SW480 (cell line): Measurements from ENCODE around the gene AMTN.
"Not testable (repeated sequence)": the region's sequence is repeated elsewhere in the genome, so short reads cannot be mapped to it uniquely, and the experiment has no call there.

ENCODE experiments used
- DNase-seq: peaks from one replicate; pipeline ENCODE4 v3.0.0-alpha.2; 2016; ENCODE audit warnings: low spot score

AMTN gene, protein sequence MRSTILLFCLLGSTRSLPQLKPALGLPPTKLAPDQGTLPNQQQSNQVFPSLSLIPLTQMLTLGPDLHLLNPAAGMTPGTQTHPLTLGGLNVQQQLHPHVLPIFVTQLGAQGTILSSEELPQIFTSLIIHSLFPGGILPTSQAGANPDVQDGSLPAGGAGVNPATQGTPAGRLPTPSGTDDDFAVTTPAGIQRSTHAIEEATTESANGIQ

DNA sequence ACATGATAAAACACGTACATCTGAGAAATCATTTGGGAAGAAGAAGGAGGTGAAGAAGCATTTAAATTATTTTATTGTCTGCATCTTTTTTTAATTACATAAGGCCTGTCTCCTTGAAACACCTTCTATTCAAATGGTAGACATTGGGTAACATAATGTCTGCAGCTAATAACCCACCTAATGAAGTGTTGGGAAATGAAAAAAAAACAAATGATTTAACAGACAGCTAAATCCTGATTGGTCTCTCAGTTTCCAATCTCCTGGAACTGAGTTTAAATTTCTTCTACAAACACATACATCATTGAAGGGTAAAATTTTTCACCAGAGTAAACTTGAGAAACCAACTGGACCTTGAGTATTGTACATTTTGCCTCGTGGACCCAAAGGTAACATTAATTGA, at the start of gene AMTN:
TSS of gene AMTN (plus strand) at position 301 of the 400 bp plus-strand sequence. CDS start 209 bp downstream, outside the sequence.
- no peak for DNase-seq

DNA sequence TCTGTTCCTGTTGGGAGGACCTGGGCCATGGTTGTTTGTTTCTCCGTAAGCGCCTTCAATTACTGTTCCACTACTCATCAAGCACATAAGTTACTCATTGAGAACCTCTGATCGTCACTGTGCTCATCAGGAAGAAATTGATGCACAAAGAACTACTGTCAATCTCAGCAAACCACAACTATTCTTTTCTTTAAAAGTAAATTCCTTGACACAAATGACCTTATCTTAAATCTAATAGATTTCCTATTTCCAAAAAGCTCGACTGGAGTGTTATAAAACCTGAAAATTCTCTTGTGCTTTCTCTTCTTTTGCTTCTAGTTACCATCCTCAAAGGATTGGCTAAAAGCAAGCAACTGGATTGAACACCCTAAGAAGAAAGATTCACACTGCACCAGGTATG, 46.5 kb upstream of the AMTN start, which contains the start of gene MUC7:
TSS of gene MUC7 (plus strand) at position 301 of the 400 bp plus-strand sequence. CDS start 1,825 bp downstream, outside the sequence.
- DNase-seq: no peak

DNA sequence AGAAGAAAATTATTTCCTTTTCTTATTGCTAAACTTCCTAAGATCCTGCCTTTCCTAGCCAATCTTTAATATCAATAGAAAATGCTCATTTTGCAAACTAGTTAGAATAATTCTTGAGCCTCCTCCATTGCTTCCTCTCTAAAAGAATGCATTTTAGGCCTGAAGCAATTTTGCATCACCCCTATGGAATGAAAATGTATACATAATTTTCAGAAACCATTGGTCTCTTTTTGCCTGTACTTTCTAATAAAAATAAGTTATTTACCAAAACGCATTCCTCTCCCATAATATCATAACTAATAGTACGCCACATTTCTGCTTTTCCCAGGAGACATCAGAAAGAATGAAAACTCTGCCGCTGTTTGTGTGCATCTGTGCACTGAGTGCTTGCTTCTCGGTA, 44.7 kb upstream of the AMTN start:
- DNase-seq: no peak

GRCh38 chr4:70488748-70489147, 29.6 kb upstream of the AMTN start:
- DNase-seq: no peak

GRCh38 chr4:70496231-70496630, 22.1 kb upstream of the AMTN start:
- no peak for DNase-seq

- DNase-seq: not testable (repeated sequence)
These were observed 16.5 kb upstream of the AMTN start for GRCh38 chr4:70501838-70502237.

- no peak for DNase-seq
These were observed 13.6 kb upstream of the AMTN start for GRCh38 chr4:70504733-70505132.

GRCh38 chr4:70505151-70505748, 13.1 kb upstream of the AMTN start:
- peak; percentile 12 for DNase-seq

- no peak for DNase-seq
These were observed 9.6 kb upstream of the AMTN start for GRCh38 chr4:70508801-70509200.

DNA sequence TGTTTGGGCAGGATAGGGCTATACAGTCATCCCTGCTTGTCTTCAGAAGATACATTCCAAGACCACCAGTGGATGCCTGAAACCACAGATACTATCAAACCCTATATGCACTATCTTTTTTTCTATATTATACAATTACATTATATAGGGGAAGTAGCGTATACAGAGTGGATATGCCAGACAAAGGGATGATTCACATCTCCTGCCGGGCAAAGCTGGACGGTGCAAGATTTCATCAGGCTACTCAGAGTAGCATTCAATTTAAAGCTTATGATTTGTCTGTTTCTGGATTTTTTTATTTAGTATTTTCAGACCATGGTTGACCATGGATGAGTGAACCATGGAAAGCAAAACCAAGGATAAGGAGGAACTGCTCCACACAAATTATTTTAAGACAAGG, 7.0 kb upstream of the AMTN start:
- DNase-seq: no peak

DNA sequence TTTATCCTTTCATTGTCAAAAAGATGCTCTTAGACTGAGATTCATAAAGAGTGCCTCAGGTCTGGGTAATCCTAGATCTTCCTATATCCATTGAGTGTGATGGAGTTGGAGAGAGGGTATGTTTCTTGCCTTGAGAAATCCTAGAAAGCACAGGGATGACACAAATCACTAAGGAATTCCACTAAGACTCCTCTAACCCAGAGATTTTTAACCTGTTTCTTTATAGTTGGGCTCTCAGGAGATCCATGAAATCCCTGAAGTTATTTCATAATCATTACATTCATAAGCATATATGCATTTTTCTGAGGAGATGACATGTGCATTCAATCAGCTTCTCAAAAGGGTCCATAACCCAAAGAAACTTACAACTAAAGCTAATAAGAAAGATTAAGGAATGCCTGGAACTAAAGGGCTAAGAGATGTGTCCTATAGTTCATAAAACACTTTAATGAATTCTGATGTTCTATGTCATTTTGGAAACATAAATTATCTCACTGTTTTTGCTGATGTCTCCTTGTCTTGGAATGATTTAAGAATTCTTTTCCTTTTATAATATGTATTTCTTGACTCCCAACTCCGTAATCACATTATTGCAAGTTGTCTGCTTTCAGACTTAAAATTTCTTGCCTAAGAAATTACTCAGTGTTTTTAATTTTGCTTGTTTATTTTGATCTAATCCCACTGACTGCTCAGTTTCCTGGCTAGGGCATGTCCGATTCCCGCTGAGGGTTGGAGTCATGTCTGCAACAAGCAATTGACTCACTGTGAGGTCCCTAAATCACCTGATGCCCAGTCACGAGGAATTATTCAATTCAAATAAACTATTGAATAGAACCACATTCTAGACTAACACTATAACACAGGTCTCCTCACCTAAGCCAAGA, 2.8 kb upstream of the AMTN start:
- DNase-seq: no peak

DNA sequence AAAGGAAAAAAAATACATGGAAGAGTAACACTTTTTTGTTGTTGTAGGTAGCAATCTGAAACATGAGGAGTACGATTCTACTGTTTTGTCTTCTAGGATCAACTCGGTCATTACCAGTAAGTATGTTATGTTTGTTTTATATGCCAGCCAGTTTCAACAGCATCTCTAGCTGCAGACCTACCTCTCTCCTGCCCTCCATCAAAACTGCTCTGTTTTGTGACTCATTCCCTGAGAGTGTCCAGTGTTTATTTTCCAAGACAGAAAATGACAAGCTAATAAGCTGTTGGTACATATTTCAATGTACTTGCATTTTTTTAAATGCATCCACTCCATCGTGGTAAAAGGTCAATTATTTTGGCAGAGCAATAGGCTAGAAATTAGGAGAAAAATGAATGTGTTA, 347 bp downstream of the AMTN start:
- DNase-seq: no peak

DNA sequence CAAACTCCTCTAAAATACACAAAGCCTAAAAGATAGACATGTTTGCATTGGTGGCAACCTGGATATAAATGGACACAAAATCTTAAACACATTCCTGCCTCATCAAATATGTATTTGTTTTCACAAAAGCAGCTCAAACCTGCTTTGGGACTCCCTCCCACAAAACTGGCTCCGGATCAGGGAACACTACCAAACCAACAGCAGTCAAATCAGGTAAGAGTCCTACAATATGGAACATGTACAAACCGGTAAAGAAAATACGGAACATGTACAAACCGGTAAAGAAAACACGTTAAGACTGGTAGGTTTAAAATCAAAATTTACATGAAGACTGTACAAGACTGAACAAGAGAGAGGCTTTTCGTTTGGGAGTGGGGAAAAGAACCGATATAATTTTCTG, 4.3 kb downstream of the AMTN start:
- no peak for DNase-seq

DNA sequence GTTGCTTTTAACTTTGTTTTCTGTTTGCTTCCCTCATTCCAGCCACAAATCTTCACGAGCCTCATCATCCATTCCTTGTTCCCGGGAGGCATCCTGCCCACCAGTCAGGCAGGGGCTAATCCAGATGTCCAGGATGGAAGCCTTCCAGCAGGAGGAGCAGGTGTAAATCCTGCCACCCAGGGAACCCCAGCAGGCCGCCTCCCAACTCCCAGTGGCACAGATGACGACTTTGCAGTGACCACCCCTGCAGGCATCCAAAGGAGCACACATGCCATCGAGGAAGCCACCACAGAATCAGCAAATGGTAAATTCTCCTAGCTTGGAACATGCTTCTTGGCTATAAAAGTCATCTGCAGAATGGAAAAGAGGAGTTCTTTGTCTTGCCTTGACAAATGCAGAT, 12.6 kb downstream of the AMTN start:
- DNase-seq: no peak

DNA sequence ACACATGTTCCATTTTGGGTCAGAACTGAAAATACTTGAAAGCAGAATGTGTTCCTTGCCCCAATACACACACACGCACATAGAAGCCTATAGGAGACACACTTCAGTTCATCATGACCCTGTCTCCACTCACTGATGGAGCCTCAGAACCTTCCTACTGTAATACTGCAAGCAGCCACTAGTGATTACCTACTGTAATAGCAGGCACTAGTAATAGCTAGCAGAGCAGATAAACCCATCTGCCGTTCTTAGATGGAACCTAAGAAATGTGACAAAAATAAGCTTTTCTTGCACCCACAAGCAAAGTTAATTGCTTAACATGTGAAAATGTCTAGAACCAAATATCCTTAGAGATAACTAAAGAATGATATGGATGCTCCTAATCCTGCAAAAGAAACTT, 13.6 kb downstream of the AMTN start:
- DNase-seq: peak; percentile 8

GRCh38 chr4:70533211-70533610, 14.8 kb downstream of the AMTN start:
- no peak for DNase-seq

DNA sequence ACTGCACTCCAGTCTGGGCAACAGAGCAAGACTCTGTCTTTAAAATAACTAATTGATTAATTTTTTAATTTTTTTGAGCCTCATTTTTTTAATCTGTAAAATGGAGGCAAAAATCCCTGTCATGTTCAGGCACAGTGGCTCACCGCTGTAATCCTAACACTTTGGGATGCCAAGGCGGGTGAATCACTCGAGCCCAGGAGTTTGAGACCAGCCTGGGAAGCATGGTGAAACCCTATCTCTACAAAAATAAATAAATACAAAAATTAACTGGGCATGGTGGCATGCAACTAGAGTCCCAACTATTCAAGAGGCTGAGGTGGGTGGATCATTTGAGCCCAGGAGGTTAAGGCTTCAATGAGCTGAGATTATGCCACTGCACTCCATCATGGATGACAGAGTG, 15.4 kb downstream of the AMTN start:
- no peak for DNase-seq

DNA sequence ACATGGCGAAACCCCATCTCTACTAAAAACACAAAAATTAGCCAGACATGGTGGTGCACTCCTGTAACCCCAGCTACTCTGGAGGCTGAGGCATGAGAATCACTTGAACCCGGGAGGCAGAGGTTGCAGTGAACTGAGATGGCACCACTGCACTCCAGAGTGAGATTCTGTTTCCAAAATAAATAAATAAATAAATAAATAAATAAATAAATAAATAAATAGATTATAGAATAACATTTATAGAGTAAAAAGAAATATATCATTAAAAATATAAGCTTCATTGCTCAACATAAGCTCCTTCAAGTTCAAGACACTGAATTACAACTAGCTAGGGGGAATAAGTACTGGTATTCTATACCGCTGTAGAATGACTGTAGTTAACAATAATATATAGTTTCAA, 16.5 kb downstream of the AMTN start:
- DNase-seq: not testable (repeated sequence)

DNA sequence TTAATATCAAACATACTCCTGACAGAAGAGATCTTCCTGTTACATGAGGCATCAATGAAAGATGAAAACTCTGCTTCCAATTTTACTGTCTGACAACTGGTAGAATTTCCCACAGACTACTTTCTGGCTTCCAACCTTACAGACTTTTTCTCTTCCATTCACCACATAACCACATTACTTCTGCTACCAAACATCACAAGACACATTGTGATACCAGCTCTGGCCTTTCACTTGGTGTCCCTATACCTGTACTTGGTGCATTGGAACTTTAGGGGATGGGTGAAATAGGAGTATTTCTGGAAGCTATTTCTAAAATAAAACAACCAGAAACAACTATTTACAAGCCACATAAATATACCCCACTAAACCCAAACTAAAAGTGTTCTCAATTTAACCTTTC, 20.5 kb downstream of the AMTN start:
- no peak for DNase-seq

- DNase-seq: peak; percentile 24
These were observed 26.0 kb downstream of the AMTN start for GRCh38 chr4:70544279-70544868.

DNA sequence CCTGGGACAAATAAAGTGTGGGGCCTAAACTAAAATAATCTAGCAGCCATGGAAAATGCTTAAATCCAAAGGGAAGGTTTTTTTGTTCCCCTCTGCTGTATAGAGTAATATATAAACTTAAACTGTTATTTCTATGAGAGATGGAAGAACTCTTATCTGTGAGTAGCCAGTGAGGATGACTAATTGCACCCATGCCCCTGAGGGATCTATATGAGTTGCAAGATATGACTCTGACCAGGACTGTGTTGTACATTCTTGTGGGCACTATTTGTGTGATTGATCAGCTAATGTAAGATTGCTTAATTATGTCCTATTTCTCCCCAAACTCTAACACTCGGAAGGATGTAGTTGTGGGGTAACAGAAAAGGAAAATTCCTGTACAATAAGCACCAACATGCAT, 38.5 kb downstream of the AMTN start:
- DNase-seq: no peak

GRCh38 chr4:70559211-70559830, 41.0 kb downstream of the AMTN start:
- DNase-seq: peak; percentile 23
